Panc1 (cell line): Measurements from ENCODE around the gene GBX1. TPM values are rescaled to one million over a fixed set of nuclear protein-coding genes. Genes with fewer than 3 reads are reported as not detected.

Experiments
- ATAC-seq: fragments of 200-7000 bp; cut with Tn5 transposase; 2 replicates; pipeline ENCODE4 v1.9.1; 2020; ENCODE audit warnings: mild to moderate bottlenecking, moderate library complexity
- BruUV-seq: library from RNA; stranded (reverse); fragments of 400-500 nt; replicated peaks from 2 replicates; lab custom pipeline; 2021; lab: Mats Ljungman, UMichigan
- CTCF ChIA-PET: fragments of 300-600 bp; sonication (Branson Sonifier 250); formaldehyde crosslinking; loops from one replicate; lab custom pipeline; 2022; ENCODE audit warnings: antibody characterized with exemption; lab: Charles Lee
- POLR2A ChIA-PET: fragments of 300-600 bp; sonication (Branson Sonifier 250); formaldehyde crosslinking; loops from one replicate; lab custom pipeline; 2022; ENCODE audit warnings: antibody characterized with exemption; lab: Charles Lee
- DNase-seq: peaks from one replicate; pipeline ENCODE4 v3.0.0-alpha.2; 2010; ENCODE audit warnings: low read depth, low spot score
- H3K27ac ChIP-seq: 2 replicates; pipeline ENCODE4 v1.5.1; 2011; ENCODE audit warnings: mild to moderate bottlenecking, low read length, inconsistent platforms
- H3K27me3 ChIP-seq: fragments of 200-500 bp; sonication (Bioruptor generic); 2 replicates; pipeline ENCODE4 v1.6.0; 2014; ENCODE audit warnings: low read length, inconsistent platforms; ENCODE audit not compliant: control insufficient read depth, insufficient read depth
- H3K36me3 ChIP-seq: fragments of 200-500 bp; sonication (Bioruptor generic); 2 replicates; pipeline ENCODE4 v1.5.1; 2014; ENCODE audit warnings: inconsistent platforms, mild to moderate bottlenecking, low read length, moderate library complexity; ENCODE audit not compliant: control insufficient read depth, insufficient read depth
- H3K4me1 ChIP-seq: 2 replicates; pipeline ENCODE4 v1.5.1; 2011; ENCODE audit warnings: inconsistent platforms, mild to moderate bottlenecking, low read length, moderate library complexity; ENCODE audit not compliant: control insufficient read depth, insufficient read depth
- H3K4me3 ChIP-seq, 2 experiments: 2 replicates each; pipeline ENCODE4 v1.5.1; 2011 to 2012; ENCODE audit warnings: low read depth in 2 of 2, low read length in 2 of 2, mild to moderate bottlenecking in 2 of 2, inconsistent platforms in 1 of 2, moderate library complexity in 1 of 2
- H3K9me3 ChIP-seq: fragments of 200-500 bp; sonication (Bioruptor generic); 2 replicates; pipeline ENCODE4 v1.5.1; 2014; ENCODE audit warnings: low read depth, mild to moderate bottlenecking, inconsistent platforms, low read length, moderate library complexity; ENCODE audit not compliant: control insufficient read depth, insufficient read depth
- CTCF ChIP-seq: fragments of 450-650 bp; IDR thresholded peaks from 2 replicates; pipeline ENCODE4 v1.5.1; 2017; ENCODE audit warnings: mild to moderate bottlenecking
- POLR2AphosphoS5 ChIP-seq: IDR thresholded peaks from 2 replicates; pipeline ENCODE4 v1.6.1; 2012; ENCODE audit warnings: mild to moderate bottlenecking, low read depth, low read length, moderate library complexity
- SIN3A ChIP-seq: IDR thresholded peaks from 2 replicates; pipeline ENCODE4 v1.6.1; 2012; ENCODE audit warnings: low read depth, mild to moderate bottlenecking, low read length, moderate library complexity, borderline replicate concordance; ENCODE audit not compliant: insufficient read depth
- TCF7L2 ChIP-seq: IDR thresholded peaks from 2 replicates; pipeline ENCODE4 v1.6.1; 2011; ENCODE audit warnings: mild to moderate bottlenecking, low read depth, low read length, inconsistent platforms
- in situ Hi-C: cut with HindIII; loops from 2 replicates; pipeline ENCODE4 v1.10.0; 2016; ENCODE audit warnings: low sequenced_read_pairs, low pct_unique_long_range_greater_than_20kb
- intact Hi-C: fragments of 100-400 bp; cut with micrococcal nuclease; formaldehyde crosslinking; loops from one replicate; pipeline ENCODE4 v1.10.0; 2022; ENCODE audit not compliant: unreplicated experiment
- total RNA-seq: library from RNA; stranded (reverse); gene quantifications from one replicate; pipeline ENCODE4 v1.2.1, GENCODE V29; 2021; ENCODE audit not compliant: unreplicated experiment
- TF ChIP-seq, protein P1 (sequence below), 2 experiments: IDR thresholded peaks; 2 replicates each; pipeline ENCODE4 v1.6.1; 2011 to 2012; ENCODE audit warnings: low read depth in 2 of 2, control low read depth in 1 of 2, low read length in 1 of 2, mild to moderate bottlenecking in 1 of 2, moderate library complexity in 1 of 2; ENCODE audit not compliant: insufficient read depth in 1 of 2

GBX1 gene
- total RNA-seq, 1 experiment from 2014 or later = not detected

GRCh38 chr7:151189038-151189437, 21.5 kb upstream of the GBX1 start:
- BruUV-seq = no TSS peak
- H3K4me3 ChIP-seq = no peak overlapping the region
- intact Hi-C loops (no loop called here), in situ Hi-C loops (no loop called here)
- no peaks in the 10 kb centered on the region for H3K36me3 ChIP-seq
- H3K4me1 ChIP-seq = no peaks in the 10 kb centered on the region
- ChIA-PET POLR2A (no interaction called here), CTCF (no interaction called here)
- ATAC-seq (no peak), DNase-seq (no peak)
- no peaks in the 10 kb centered on the region for H3K27me3 ChIP-seq
- no peaks in the 10 kb centered on the region for H3K9me3 ChIP-seq
- H3K27ac ChIP-seq = no peak overlapping the region
- no peak for TF ChIP-seq POLR2AphosphoS5
- TF ChIP-seq, protein P1, sequence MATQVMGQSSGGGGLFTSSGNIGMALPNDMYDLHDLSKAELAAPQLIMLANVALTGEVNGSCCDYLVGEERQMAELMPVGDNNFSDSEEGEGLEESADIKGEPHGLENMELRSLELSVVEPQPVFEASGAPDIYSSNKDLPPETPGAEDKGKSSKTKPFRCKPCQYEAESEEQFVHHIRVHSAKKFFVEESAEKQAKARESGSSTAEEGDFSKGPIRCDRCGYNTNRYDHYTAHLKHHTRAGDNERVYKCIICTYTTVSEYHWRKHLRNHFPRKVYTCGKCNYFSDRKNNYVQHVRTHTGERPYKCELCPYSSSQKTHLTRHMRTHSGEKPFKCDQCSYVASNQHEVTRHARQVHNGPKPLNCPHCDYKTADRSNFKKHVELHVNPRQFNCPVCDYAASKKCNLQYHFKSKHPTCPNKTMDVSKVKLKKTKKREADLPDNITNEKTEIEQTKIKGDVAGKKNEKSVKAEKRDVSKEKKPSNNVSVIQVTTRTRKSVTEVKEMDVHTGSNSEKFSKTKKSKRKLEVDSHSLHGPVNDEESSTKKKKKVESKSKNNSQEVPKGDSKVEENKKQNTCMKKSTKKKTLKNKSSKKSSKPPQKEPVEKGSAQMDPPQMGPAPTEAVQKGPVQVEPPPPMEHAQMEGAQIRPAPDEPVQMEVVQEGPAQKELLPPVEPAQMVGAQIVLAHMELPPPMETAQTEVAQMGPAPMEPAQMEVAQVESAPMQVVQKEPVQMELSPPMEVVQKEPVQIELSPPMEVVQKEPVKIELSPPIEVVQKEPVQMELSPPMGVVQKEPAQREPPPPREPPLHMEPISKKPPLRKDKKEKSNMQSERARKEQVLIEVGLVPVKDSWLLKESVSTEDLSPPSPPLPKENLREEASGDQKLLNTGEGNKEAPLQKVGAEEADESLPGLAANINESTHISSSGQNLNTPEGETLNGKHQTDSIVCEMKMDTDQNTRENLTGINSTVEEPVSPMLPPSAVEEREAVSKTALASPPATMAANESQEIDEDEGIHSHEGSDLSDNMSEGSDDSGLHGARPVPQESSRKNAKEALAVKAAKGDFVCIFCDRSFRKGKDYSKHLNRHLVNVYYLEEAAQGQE (IDR thresholded peaks at IDR 0.05; ENCODE audit: insufficient read depth in 1 of 2, low read depth in 2 of 2, low read length in 1 of 2) = no peak
- no peak for TF ChIP-seq SIN3A
- no peak for TF ChIP-seq CTCF
- no peak for TF ChIP-seq TCF7L2

DNA sequence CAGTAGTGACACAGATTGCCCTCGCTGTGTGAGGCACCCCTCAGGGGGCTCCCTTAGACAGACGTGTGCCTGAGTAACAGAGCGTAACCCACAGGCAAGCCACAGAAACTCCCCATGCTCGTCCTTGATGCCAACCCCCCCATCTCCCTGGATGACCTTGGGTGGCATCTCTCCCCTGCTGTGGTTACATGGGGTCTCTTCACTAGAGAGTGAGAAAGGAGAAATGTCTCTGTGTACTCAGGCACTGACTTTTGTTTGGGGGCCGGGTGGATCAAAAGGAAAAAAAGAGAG, 20.7 kb upstream of the GBX1 start:
- POLR2A ChIA-PET = no interaction called here
- TF ChIP-seq, protein P1 (IDR thresholded peaks at IDR 0.05; ENCODE audit: insufficient read depth in 1 of 2, low read depth in 2 of 2, low read length in 1 of 2) = no peak
- TF ChIP-seq SIN3A = no peak
- no peak for TF ChIP-seq CTCF
- TF ChIP-seq TCF7L2 = no peak
- no peak for TF ChIP-seq POLR2AphosphoS5
- ATAC-seq (no peak), DNase-seq (no peak)
- intact Hi-C loops = no loop called here
- Histone ChIP-seq H3K27me3 (no peaks in the 10 kb centered on the region), H3K27ac (no peak overlapping the region), H3K4me1 (no peaks in the 10 kb centered on the region), H3K4me3 (no peak overlapping the region), H3K36me3 (no peaks in the 10 kb centered on the region), H3K9me3 (no peaks in the 10 kb centered on the region)
- BruUV-seq = no TSS peak
- CTCF ChIA-PET = no interaction called here
- in situ Hi-C loops = no loop called here
